Parathyroid adenoma (tissue), 2 donors: ENCODE data around the gene SASH1.

Source experiments
- H2AFZ ChIP-seq: fragments of 300-600 bp; sonication (generic); one replicate; pipeline ENCODE4 v1.7.0; 2017; ENCODE audit warnings: antibody characterized with exemption, mild to moderate bottlenecking
- H3K27ac ChIP-seq: fragments of 300-600 bp; sonication (generic); one replicate; pipeline ENCODE4 v1.7.0; 2017
- H3K27me3 ChIP-seq: fragments of 300-600 bp; sonication (generic); one replicate; pipeline ENCODE4 v1.7.0; 2017; ENCODE audit warnings: low read length; ENCODE audit not compliant: control insufficient read depth, insufficient read depth
- H3K36me3 ChIP-seq: fragments of 300-600 bp; sonication (generic); one replicate; pipeline ENCODE4 v1.7.0; 2017; ENCODE audit warnings: low read length; ENCODE audit not compliant: control insufficient read depth, insufficient read depth
- H3K4me1 ChIP-seq: fragments of 300-600 bp; sonication (generic); one replicate; pipeline ENCODE4 v1.7.0; 2017; ENCODE audit warnings: control low read depth
- H3K4me2 ChIP-seq: fragments of 300-600 bp; sonication (generic); one replicate; pipeline ENCODE4 v1.7.0; 2017; ENCODE audit warnings: low read length
- H3K4me3 ChIP-seq: fragments of 300-600 bp; sonication (generic); one replicate; pipeline ENCODE4 v1.7.0; 2017; ENCODE audit warnings: low read depth, low read length
- H3K79me2 ChIP-seq: fragments of 300-600 bp; sonication (generic); one replicate; pipeline ENCODE4 v1.7.0; 2017; ENCODE audit warnings: control low read depth
- H3K9ac ChIP-seq: fragments of 300-600 bp; sonication (generic); one replicate; pipeline ENCODE4 v1.7.0; 2017; ENCODE audit warnings: mild to moderate bottlenecking
- H3K9me3 ChIP-seq: fragments of 300-600 bp; sonication (generic); one replicate; pipeline ENCODE4 v1.7.0; 2017; ENCODE audit warnings: low read length; ENCODE audit not compliant: control insufficient read depth
- TF ChIP-seq, protein P1 (sequence below): fragments of 300-600 bp; sonication (generic); IDR thresholded peaks from one replicate; pipeline ENCODE4 v1.7.0; 2017; ENCODE audit warnings: antibody characterized with exemption, mild to moderate bottlenecking
- donor health status: primary hyperparathyroidism.

The SASH1 gene

DNA sequence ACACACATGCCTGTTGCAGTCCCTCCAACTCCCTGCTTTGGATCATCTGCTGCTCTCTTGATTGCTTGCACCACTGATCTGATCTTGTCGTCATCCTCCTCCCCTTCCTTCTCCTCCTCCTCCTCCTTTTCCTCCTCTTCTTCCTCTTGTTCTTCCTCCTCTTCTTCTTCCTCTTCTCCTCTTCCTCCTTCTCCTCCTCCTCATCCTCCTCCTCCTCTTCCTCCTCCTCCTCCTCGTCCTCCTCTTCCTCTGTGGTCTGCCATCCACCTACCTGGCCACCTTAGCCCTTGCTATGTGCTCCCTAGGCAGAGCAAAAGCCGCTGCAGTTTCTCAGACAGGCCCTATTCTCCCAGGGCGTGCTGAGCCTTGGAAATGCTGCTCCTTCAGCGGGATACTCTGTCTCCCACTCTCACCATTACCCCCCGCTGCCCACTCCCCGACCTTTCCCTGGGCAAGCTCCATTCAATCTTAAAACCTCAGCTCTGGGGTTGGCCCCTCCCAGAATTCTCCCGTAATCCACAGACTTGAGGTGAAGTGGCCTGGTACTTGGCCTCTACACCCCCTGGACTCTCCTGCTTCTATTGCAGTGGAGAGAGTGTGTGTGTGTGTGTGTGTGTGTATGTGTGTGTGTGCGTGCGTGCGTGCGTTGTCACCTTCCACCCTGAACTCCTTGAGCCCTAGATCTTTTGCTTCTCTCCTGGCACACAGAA is 105.0 kb downstream of the SASH1 start:
- Histone ChIP-seq H3K4me3 (no peak overlapping the region), H3K27me3 (no peaks in the 10 kb centered on the region), H2AFZ (no peak overlapping the region), H3K36me3 (no peaks in the 10 kb centered on the region), H3K4me2 (no peak overlapping the region), H3K79me2 (no peaks in the 10 kb centered on the region), H3K9me3 (no peaks in the 10 kb centered on the region), H3K4me1 (no peaks in the 10 kb centered on the region), H3K27ac (no peak overlapping the region), H3K9ac (no peak overlapping the region)
- TF ChIP-seq, protein P1, sequence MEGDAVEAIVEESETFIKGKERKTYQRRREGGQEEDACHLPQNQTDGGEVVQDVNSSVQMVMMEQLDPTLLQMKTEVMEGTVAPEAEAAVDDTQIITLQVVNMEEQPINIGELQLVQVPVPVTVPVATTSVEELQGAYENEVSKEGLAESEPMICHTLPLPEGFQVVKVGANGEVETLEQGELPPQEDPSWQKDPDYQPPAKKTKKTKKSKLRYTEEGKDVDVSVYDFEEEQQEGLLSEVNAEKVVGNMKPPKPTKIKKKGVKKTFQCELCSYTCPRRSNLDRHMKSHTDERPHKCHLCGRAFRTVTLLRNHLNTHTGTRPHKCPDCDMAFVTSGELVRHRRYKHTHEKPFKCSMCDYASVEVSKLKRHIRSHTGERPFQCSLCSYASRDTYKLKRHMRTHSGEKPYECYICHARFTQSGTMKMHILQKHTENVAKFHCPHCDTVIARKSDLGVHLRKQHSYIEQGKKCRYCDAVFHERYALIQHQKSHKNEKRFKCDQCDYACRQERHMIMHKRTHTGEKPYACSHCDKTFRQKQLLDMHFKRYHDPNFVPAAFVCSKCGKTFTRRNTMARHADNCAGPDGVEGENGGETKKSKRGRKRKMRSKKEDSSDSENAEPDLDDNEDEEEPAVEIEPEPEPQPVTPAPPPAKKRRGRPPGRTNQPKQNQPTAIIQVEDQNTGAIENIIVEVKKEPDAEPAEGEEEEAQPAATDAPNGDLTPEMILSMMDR = no peak

DNA sequence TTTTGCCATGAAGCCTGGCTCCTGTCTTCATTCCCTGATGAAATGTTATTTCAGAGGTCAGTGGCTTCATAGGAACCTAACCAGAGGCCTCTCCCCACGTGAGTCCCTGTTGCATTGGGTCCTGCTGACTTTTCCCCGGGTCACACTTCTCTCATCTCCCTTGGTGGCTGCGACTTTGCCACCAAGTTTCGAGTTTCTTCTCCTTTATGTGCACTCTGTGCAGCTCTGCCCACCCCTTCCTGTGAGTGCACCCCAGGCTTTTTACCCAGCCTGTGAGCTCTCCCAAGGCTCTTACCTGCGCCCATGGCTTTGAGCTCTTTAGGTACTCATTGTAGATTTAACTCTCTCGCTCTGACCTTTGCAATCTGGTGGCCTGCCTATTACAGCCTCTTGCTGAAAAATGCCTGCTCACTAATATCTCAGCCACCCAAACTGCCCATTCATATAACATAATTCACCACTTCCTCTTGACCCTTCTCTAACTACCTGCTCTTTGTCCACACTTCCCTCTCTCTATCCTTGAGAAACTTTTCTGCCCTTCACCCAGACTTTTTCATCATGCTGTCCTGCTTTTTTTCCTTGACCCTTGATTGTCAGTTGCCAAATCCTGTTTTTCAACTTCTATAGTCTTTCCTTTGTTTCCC is 105.9 kb downstream of the SASH1 start:
- no peak overlapping the region for H3K9ac ChIP-seq
- no peaks in the 10 kb centered on the region for H3K9me3 ChIP-seq
- H3K4me3 ChIP-seq = no peak overlapping the region
- H3K4me1 ChIP-seq = no peaks in the 10 kb centered on the region
- H3K4me2 ChIP-seq = no peak overlapping the region
- no peaks in the 10 kb centered on the region for H3K79me2 ChIP-seq
- no peak overlapping the region for H3K27ac ChIP-seq
- H3K27me3 ChIP-seq = no peaks in the 10 kb centered on the region
- no peak overlapping the region for H2AFZ ChIP-seq
- no peaks in the 10 kb centered on the region for H3K36me3 ChIP-seq
- TF ChIP-seq, protein P1 = no peak

DNA sequence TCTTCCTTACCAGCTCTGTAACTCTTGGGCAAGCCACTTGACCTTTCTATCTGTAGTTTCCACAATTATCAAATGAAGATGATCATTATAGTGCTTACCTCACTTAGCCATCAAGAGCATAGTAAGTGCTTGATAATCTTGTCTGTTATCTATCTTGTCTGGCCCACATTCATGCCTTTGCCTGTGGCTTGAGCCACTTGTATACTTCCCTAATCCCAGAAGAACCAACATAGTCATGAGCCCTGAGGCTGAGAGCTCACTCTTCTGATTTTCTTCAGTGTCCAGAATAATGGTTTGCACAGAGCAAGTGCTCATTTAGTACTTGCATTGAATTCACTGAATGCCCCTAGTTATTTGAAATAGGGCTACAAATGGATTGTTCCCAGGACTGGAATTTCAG is 108.2 kb downstream of the SASH1 start:
- H3K79me2 ChIP-seq = no peaks in the 10 kb centered on the region
- H2AFZ ChIP-seq = no peak overlapping the region
- no peak overlapping the region for H3K27ac ChIP-seq
- no peaks in the 10 kb centered on the region for H3K27me3 ChIP-seq
- TF ChIP-seq, protein P1 = no peak
- no peaks in the 10 kb centered on the region for H3K4me1 ChIP-seq
- no peak overlapping the region for H3K4me2 ChIP-seq
- no peaks in the 10 kb centered on the region for H3K9me3 ChIP-seq
- no peaks in the 10 kb centered on the region for H3K36me3 ChIP-seq
- no peak overlapping the region for H3K9ac ChIP-seq
- no peak overlapping the region for H3K4me3 ChIP-seq

DNA sequence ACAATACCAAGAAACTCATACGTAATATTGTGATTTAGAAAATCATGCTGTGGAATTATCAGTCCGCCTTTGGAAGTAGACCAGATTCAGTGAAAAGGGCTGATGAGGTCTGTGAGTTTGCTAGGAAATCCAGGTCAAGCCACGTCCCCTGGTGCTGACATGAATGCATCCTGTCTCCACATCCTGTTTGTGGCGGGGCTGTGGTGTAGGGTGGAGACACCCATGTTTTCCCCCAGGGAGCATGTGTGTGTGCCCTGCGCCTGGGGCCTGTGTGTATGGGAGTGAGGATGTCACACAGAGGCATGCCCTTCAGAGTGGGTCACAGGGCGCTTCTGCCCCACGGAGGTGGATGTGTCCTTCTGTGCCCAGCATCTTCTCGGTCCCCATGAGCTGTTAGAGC is 109.1 kb downstream of the SASH1 start:
- no peaks in the 10 kb centered on the region for H3K27me3 ChIP-seq
- no peaks in the 10 kb centered on the region for H3K79me2 ChIP-seq
- no peaks in the 10 kb centered on the region for H3K4me1 ChIP-seq
- no peaks in the 10 kb centered on the region for H3K9me3 ChIP-seq
- H3K9ac ChIP-seq = no peak overlapping the region
- no peak overlapping the region for H3K4me3 ChIP-seq
- TF ChIP-seq, protein P1 = no peak
- H3K36me3 ChIP-seq = no peaks in the 10 kb centered on the region
- H2AFZ ChIP-seq = no peak overlapping the region
- H3K27ac ChIP-seq = peak overlapping the region; percentile 19
- H3K4me2 ChIP-seq = no peak overlapping the region

DNA sequence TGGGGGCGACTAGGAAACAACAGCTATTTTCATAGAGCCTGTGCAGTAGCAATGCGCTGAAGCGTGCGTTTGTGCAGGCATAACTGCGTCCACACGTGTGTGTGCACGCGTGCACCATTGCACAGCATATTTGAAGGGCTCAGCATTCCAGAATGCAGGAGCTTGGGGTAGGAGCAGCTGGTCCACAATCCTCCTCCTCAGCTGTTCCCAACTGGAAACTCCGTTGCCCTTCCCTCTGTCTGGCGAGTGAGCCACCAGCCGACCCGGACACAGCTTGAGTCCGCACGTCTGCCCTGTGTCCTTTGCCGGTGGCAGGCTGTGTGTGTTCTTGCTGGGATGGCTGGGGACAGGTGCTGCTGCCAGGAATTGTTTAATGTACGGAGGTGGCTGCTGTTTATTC is 110.2 kb downstream of the SASH1 start:
- Histone ChIP-seq H3K9me3 (no peaks in the 10 kb centered on the region), H3K36me3 (no peaks in the 10 kb centered on the region), H3K4me2 (no peak overlapping the region), H3K27ac (no peak overlapping the region), H3K4me3 (no peak overlapping the region), H3K79me2 (no peaks in the 10 kb centered on the region), H3K27me3 (no peaks in the 10 kb centered on the region), H2AFZ (no peak overlapping the region), H3K9ac (no peak overlapping the region), H3K4me1 (no peaks in the 10 kb centered on the region)
- TF ChIP-seq, protein P1 = no peak
